Coronary artery (tissue), 2 donors: Measurements from ENCODE around the gene LDLRAD4.

Experiments
- DNase-seq: peaks from one replicate; pipeline ENCODE4 v3.0.0-alpha.2; 2017; ENCODE audit warnings: low spot score
- H3K27ac ChIP-seq, 2 donors: fragments of 200-600 bp; sonication (generic); one replicate each; pipeline ENCODE4 v1.5.1; 2016 to 2019
- H3K4me3 ChIP-seq: fragments of 200-600 bp; sonication (generic); 2 replicates; pipeline ENCODE4 v1.5.1; 2016; ENCODE audit warnings: mild to moderate bottlenecking, moderate library complexity
- TF ChIP-seq, protein P1 (sequence below): fragments of 200-600 bp; sonication (generic); IDR thresholded peaks from one replicate; pipeline ENCODE4 v1.5.1; 2019; ENCODE audit warnings: antibody characterized with exemption

LDLRAD4 gene

DNA sequence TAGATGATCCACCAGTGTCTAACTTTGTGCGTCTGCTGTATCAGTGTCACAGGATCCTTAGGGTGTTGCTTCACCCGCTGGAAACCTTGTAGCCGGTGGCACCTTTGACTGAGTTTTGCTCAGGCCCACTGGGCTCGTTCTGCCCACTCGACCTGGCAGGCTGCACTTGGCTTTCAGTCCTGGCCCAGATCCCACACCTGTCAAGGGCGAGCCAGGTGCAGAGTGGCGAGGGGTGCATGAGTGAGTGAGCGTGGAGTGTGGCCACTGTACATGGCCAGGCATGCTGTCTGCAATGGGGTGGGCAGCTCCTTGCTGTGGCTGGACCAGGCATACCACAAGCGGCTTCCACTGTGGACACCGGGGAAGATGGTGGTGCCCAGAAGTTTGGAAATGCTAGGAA is 328.8 kb downstream of the LDLRAD4 start:
- TF ChIP-seq, protein P1, sequence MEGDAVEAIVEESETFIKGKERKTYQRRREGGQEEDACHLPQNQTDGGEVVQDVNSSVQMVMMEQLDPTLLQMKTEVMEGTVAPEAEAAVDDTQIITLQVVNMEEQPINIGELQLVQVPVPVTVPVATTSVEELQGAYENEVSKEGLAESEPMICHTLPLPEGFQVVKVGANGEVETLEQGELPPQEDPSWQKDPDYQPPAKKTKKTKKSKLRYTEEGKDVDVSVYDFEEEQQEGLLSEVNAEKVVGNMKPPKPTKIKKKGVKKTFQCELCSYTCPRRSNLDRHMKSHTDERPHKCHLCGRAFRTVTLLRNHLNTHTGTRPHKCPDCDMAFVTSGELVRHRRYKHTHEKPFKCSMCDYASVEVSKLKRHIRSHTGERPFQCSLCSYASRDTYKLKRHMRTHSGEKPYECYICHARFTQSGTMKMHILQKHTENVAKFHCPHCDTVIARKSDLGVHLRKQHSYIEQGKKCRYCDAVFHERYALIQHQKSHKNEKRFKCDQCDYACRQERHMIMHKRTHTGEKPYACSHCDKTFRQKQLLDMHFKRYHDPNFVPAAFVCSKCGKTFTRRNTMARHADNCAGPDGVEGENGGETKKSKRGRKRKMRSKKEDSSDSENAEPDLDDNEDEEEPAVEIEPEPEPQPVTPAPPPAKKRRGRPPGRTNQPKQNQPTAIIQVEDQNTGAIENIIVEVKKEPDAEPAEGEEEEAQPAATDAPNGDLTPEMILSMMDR = no peak
- H3K27ac ChIP-seq = no peak overlapping the region
- peak; percentile 41 for DNase-seq

DNA sequence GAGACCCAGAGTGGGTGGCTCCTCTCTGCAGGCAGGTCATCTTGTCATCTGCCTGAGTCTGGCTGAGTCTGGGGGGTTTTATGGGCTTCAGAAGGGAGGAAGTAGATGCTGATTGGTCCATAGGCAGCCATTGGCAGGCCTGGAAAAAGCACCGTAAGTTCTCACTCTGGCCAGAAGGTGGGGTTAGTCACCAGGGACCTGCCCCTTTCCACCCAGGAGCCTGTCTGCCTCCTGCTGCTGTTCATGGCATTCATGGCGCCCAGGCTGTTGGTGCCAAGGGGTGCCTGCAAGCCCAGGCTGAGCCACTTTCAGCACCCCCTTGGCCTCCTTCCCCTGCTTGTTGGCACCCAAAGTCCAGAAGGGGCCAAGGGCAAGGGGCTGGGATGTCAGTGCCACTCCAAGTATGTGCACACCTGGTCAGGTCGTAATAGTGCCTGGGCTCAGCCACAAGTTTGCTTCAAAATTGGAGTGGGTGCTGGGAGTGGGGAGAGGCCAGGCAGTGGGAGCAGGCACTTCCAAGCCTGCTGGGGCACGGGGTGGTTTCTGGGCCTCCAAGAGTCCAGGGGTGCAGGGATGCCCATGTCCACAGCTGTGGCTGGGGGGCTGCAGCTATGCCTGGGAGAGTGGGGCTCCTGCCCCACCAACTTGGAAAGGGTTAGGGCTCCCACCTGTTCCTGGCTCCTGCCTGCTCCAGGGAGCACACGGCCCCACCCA is 329.7 kb downstream of the LDLRAD4 start:
- TF ChIP-seq, protein P1 = no peak
- Histone ChIP-seq H3K4me3 (no peak overlapping the region), H3K27ac (no peak overlapping the region)
- DNase-seq = peak; percentile 56

More for the DNA sequence above, 328.8 kb downstream of the LDLRAD4 start:
- H3K4me3 ChIP-seq = no peak overlapping the region

DNA sequence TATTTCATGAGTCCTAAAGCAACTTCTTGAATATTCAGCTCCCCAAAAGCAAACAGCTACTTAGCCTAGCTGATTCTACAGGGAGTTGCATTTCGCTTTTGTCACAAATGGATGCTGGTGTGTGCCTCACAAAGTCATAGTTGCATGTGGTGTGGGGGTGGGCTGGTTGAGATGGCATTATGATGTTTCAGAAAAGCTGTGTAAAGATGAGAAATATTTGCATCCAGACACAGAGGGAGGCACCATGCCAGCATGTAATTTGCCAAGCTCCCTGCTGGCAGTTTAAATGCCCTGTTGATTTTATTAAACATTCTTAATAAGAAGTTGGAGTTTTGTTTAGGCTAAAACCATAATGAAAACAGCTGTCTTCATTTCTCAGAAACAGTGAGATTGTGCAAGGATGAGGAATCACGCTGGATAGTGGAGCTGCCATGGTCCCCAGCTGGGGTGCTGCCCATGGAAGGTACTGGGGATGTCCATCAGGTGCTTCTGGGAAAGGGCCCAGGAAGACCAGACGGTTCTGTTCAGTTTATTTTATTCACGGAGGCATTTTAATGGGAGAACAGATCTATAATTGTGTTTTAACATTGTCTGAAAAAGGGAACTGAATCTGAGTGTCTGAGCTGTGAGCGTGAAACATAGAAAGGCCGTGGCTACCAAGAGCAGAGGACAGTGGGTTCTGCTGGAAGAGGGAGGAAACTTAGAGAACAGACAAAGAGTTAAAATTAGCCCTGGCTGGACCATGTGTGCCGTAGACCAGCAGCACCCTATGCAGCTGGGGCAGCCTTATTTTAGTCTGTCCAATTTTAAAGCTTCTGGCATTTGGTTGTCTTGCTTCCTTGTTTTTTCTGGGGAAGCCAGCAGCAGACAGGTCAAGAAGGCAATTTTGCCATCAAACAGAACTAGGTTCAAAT is 330.7 kb downstream of the LDLRAD4 start:
- H3K27ac ChIP-seq = peak overlapping the region in 1 of 2 donors; percentile 10
- peak; percentile 46 for DNase-seq
- TF ChIP-seq, protein P1 = no peak
- no peak overlapping the region for H3K4me3 ChIP-seq

DNA sequence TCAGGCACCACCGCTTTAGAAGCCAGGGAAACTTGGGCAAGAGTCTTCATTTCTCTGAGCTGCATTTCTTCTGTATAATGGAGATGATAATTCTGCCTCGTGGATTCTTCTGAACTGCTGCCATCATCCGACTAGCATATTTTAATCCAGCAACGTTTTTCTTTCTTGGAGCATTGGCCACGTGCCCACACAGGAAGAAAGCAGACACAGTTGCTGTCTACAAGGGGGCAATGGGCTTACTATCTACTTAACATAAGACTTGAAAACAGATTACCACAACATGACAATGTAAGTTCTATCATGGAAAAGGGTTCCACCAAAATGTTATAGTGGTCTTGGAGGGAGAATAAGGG is 331.3 kb downstream of the LDLRAD4 start:
- DNase-seq = no peak
- Histone ChIP-seq H3K27ac (peak overlapping the region in 1 of 2 donors; percentile 10), H3K4me3 (no peak overlapping the region)
- TF ChIP-seq, protein P1 = no peak

DNA sequence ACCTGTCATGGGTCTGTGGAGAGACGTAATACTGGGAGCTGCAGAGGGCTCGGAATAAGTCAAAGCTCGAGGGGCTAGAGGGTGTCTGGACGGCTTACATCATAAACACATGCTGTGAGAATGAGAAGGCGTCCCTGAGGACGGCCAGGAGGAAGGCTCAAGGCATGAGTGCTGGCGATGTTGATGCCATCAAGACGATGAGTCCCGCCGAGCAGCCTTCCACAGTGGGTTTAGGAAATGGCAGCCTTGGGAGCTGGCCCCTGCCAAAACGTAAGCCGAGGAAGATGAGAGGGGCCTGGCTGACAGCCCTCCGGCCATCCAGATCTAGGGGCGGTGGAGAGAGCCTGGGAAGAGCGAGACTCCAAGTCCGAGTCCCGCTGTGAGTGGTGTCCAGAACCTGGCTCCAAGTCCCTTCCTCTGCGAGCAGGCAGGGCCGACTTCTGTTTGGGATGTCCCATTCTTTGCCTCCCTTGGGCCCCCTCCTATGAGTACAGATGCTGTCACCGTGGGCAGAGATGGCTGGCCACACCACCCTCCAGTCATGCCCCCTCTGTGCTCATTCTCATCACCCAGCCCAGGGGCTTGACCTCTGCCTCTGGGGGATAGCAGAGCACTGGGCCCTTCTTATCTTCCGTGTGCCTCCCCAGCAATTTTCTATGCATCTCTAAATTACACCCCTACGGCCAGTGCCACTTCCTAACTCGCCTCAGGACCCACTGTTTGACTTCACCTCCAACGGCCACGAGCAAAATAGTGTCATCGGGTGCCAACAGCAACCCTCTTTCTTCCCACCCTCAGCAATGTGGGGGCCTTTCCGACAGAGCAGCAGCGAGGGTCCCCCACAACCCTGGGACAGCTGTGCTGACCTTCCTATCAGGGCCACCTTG is 332.1 kb downstream of the LDLRAD4 start:
- TF ChIP-seq, protein P1 = no peak
- DNase-seq = peak; percentile 55
- H3K27ac ChIP-seq = peak overlapping the region in 1 of 2 donors; percentile 5

DNA sequence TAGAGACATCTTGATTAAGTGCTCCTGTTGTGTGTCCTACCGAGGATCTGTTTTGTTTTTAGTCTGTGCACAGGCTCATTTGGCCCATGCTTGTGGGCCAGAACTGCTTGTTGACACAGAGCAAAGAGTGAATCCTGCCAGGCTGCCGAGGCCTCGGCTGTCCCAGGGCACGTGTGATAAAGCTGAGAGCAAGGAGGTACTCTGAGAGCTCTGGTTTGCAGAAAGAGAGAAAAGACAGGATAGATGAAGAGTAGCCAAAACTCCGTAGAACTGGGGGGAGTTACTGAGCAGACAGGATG is 332.7 kb downstream of the LDLRAD4 start:
- TF ChIP-seq, protein P1 = no peak
- H3K4me3 ChIP-seq = no peak overlapping the region
- peak; percentile 64 for DNase-seq
- no peak overlapping the region for H3K27ac ChIP-seq

More for the DNA sequence above, 332.1 kb downstream of the LDLRAD4 start:
- H3K4me3 ChIP-seq = no peak overlapping the region
